HepG2 (cell line): ENCODE data around the gene ARL10. TPM values are rescaled to one million over a fixed set of nuclear protein-coding genes. Genes with fewer than 3 reads are reported as not detected.
A peak's percentile ranks its signal among the peaks of the same experiment; 100 is the strongest.

Source experiments
- AHR ChIP-seq: IDR thresholded peaks from 2 replicates; pipeline ENCODE4 v1.6.1; 2018; ENCODE audit warnings: missing genetic modification reagents, missing compliant biosample characterization
- BCL6 ChIP-seq: IDR thresholded peaks from 2 replicates; pipeline ENCODE4 v1.6.1; 2016; ENCODE audit warnings: missing genetic modification reagents, missing compliant biosample characterization
- BRD4 ChIP-seq: sonication (generic); formaldehyde crosslinking; IDR thresholded peaks from 2 replicates; pipeline ENCODE4 v1.4.0; 2020; ENCODE audit warnings: missing genetic modification reagents
- CREB1 ChIP-seq, 2 experiments: fragments of 450-650 bp in 1 of 2; IDR thresholded peaks; 2 replicates each; pipeline ENCODE4 v1.6.1; 2016 to 2017; ENCODE audit warnings: control low read depth in 1 of 2, mild to moderate bottlenecking in 1 of 2, missing compliant biosample characterization in 1 of 2, missing genetic modification characterization in 1 of 2
- GRHL1 ChIP-seq: sonication (generic); formaldehyde crosslinking; conservative IDR thresholded peaks from 2 replicates; pipeline ENCODE4 v1.8.0; 2022; ENCODE audit warnings: missing genetic modification reagents
- HNRNPK ChIP-seq: fragments of 200-400 bp; formaldehyde crosslinking; IDR thresholded peaks from 2 replicates; pipeline ENCODE4 v1.6.1; 2018; ENCODE audit warnings: low read length, low read depth, moderate library complexity, mild to moderate bottlenecking; ENCODE audit not compliant: poor library complexity, severe bottlenecking
- KLF15 ChIP-seq: sonication (generic); formaldehyde crosslinking; IDR thresholded peaks from 2 replicates; pipeline ENCODE4 v1.8.1; 2023; ENCODE audit warnings: borderline replicate concordance, mild to moderate bottlenecking, inconsistent platforms, missing genetic modification reagents, mixed read lengths
- NR1H2 ChIP-seq: sonication (generic); formaldehyde crosslinking; IDR thresholded peaks from 2 replicates; pipeline ENCODE4 v1.8.1; 2022; ENCODE audit warnings: low read depth, missing genetic modification reagents, borderline replicate concordance
- RARG ChIP-seq: sonication (generic); formaldehyde crosslinking; IDR thresholded peaks from 2 replicates; pipeline ENCODE4 v1.4.0; 2020; ENCODE audit warnings: low read depth, mild to moderate bottlenecking, missing genetic modification reagents
- RBM39 ChIP-seq: fragments of 200-400 bp; formaldehyde crosslinking; IDR thresholded peaks from one replicate; pipeline ENCODE4 v1.6.1; 2018; ENCODE audit warnings: antibody characterized with exemption, mild to moderate bottlenecking, low read depth, low read length; ENCODE audit not compliant: poor library complexity, severe bottlenecking
- STAT6 ChIP-seq: sonication (generic); formaldehyde crosslinking; IDR thresholded peaks from 2 replicates; pipeline ENCODE4 v1.4.0; 2020; ENCODE audit warnings: missing genetic modification reagents, mild to moderate bottlenecking, borderline replicate concordance
- ZBTB21 ChIP-seq: sonication (generic); formaldehyde crosslinking; IDR thresholded peaks from 2 replicates; pipeline ENCODE4 v1.4.0; 2020; ENCODE audit warnings: missing genetic modification reagents
- ZFP82 ChIP-seq: sonication (generic); formaldehyde crosslinking; IDR thresholded peaks from 2 replicates; pipeline ENCODE4 v1.5.1; 2020; ENCODE audit warnings: mild to moderate bottlenecking, missing genetic modification reagents, borderline replicate concordance
- ZKSCAN1 ChIP-seq: fragments of 150-350 bp; IDR thresholded peaks from 2 replicates; pipeline ENCODE4 v1.6.1; 2014; ENCODE audit warnings: low read length
- ZMYM3 ChIP-seq: sonication (generic); formaldehyde crosslinking; IDR thresholded peaks from 2 replicates; pipeline ENCODE4 v1.5.1; 2020; ENCODE audit warnings: mild to moderate bottlenecking, missing genetic modification reagents
- ZNF335 ChIP-seq: sonication (generic); formaldehyde crosslinking; IDR thresholded peaks from 2 replicates; pipeline ENCODE4 v1.4.0; 2020; ENCODE audit warnings: missing genetic modification reagents
- ZNF609 ChIP-seq: sonication (generic); formaldehyde crosslinking; IDR thresholded peaks from 2 replicates; pipeline ENCODE4 v1.4.0; 2020; ENCODE audit warnings: mild to moderate bottlenecking, missing genetic modification reagents, borderline replicate concordance
- polyA plus RNA-seq, 8 experiments: library from polyadenylated mRNA; depleted of rRNA in 3 of 8; stranded (reverse) in 7 of 8; unstranded in 1 of 8; fragments of >200 nt; fragmentation: Illumina TruSeq in 4 of 8; extraction: Trizol in 4 of 8; gene quantifications; 2 replicates each; pipeline versions ENCODE4 v1.2.1 to v1.2.3, GENCODE V29; 2011 to 2016; ENCODE audit warnings: low read depth in 4 of 8, missing spikeins in 1 of 8, mixed read lengths in 1 of 8; ENCODE audit not compliant: insufficient read depth in 1 of 8
- total RNA-seq, 5 experiments: library from RNA; depleted of rRNA; stranded (reverse); fragments of >200 nt; fragmentation: Illumina TruSeq; extraction: Trizol; gene quantifications; 2 replicates each; pipeline ENCODE4 v1.2.3, GENCODE V29; 2016; ENCODE audit warnings: low read depth in 1 of 5

ARL10 gene
- total and polyA plus RNA-seq, 2 of the 13 experiments (the other 11 are each of a cell fraction or from before 2014, with no cell fraction given), result 0.18 to 0.50 TPM

GRCh38 chr5:176361437-176362232 lies 3.7 kb upstream of the ARL10 start, which contains the start of gene KIAA1191 (continued):
- TF ChIP-seq RBM39 (peak; percentile 91), KLF15 (peak; percentile 84; the same call in 1 of the 2 replicates), ZBTB21 (CRISPR knock-in tag) (peak; percentile 36; the same call in 1 of the 2 replicates), RARG (CRISPR knock-in tag) (no peak; the same call in 1 of the 2 replicates), ZKSCAN1 (no peak), BCL6 (CRISPR knock-in tag) (no peak), NR1H2 (no peak), ZNF335 (CRISPR knock-in tag) (peak; percentile 93), ZNF609 (CRISPR knock-in tag) (peak; percentile 37; the same call in 1 of the 2 replicates), AHR (CRISPR knock-in tag) (peak; percentile 69), HNRNPK (peak; percentile 49), STAT6 (CRISPR knock-in tag) (peak; percentile 77; the same call in 1 of the 2 replicates), CREB1 (IDR thresholded peaks at IDR 0.05) (no peak), CREB1 (CRISPR knock-in tag; IDR thresholded peaks at IDR 0.05) (no peak), BRD4 (CRISPR knock-in tag) (no peak), GRHL1 (no peak), ZFP82 (no peak), ZMYM3 (0 out of 2 replicates have a peak, but pooled peaks have one; percentile 2)
